ENCODE data around the gene PRKCA.

PRKCA gene

GRCh38 chr17:66777689-66778225 lies 475.3 kb downstream of the PRKCA start:
- no peak for ATAC-seq

DNA sequence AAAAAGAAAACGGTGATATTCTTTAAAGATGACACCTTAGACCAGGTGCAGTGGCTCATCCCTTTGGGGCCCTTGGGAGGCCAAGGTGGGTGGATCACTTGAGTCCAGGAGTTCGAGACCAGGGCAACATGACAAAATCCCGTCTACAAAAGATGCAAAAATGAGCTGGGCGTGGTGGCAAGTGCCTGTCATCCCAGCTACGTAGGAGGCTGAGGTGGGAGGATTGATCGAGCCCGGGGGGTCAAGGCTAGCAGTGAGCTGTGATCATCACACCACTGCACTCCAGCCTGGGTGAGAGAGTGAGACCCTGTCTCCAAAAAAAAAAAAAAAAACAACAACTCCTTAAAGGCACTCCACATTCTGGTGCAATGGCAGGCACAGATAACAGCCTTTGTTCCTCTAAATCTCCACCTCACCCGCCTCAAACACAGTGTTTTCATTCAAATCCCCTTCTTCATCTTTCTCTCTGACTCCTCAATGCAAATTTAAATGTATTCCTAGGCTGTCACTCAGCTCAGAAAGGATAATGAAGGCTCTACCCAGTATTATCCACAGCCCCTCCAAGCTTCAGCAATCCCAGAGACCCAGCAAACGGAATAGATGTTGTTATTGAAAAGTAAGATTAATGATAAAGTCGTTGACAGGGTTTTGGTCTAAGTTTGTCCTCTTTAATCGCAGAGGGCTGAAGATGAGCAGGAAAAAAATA lies 476.3 kb downstream of the PRKCA start:
- TF ChIP-seq ZFP3 (CRISPR knock-in tag; IDR thresholded peaks at IDR 0.05): no peak
- no peak for TF ChIP-seq SNAI2 (CRISPR knock-in tag; IDR thresholded peaks at IDR 0.05)
- no peak for TF ChIP-seq PPARA (CRISPR knock-in tag; IDR thresholded peaks at IDR 0.05; ENCODE audit: borderline replicate concordance)
- no peak for ATAC-seq

More at GRCh38 chr17:66777689-66778225, 475.3 kb downstream of the PRKCA start:
- TF ChIP-seq, protein P1, sequence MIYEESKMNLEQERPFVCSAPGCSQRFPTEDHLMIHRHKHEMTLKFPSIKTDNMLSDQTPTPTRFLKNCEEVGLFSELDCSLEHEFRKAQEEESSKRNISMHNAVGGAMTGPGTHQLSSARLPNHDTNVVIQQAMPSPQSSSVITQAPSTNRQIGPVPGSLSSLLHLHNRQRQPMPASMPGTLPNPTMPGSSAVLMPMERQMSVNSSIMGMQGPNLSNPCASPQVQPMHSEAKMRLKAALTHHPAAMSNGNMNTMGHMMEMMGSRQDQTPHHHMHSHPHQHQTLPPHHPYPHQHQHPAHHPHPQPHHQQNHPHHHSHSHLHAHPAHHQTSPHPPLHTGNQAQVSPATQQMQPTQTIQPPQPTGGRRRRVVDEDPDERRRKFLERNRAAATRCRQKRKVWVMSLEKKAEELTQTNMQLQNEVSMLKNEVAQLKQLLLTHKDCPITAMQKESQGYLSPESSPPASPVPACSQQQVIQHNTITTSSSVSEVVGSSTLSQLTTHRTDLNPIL (CRISPR knock-in tag; IDR thresholded peaks at IDR 0.05; ENCODE audit: low read depth): no peak
- no peak for TF ChIP-seq PATZ1 (CRISPR knock-in tag; IDR thresholded peaks at IDR 0.05; ENCODE audit: borderline replicate concordance)
- TF ChIP-seq, protein P2, sequence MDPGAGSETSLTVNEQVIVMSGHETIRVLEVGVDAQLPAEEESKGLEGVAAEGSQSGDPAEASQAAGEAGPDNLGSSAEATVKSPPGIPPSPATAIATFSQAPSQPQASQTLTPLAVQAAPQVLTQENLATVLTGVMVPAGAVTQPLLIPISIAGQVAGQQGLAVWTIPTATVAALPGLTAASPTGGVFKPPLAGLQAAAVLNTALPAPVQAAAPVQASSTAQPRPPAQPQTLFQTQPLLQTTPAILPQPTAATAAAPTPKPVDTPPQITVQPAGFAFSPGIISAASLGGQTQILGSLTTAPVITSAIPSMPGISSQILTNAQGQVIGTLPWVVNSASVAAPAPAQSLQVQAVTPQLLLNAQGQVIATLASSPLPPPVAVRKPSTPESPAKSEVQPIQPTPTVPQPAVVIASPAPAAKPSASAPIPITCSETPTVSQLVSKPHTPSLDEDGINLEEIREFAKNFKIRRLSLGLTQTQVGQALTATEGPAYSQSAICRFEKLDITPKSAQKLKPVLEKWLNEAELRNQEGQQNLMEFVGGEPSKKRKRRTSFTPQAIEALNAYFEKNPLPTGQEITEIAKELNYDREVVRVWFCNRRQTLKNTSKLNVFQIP (CRISPR knock-in tag; IDR thresholded peaks at IDR 0.05; ENCODE audit: borderline replicate concordance, low read depth): no peak
- no peak for TF ChIP-seq ISL1 (CRISPR knock-in tag; IDR thresholded peaks at IDR 0.05)
- TF ChIP-seq ZNF8 (CRISPR knock-in tag; IDR thresholded peaks at IDR 0.05): no peak
- TF ChIP-seq ESRRG (CRISPR knock-in tag; IDR thresholded peaks at IDR 0.05): no peak
- TF ChIP-seq TOX (CRISPR knock-in tag; IDR thresholded peaks at IDR 0.05; ENCODE audit: borderline replicate concordance): no peak
- TF ChIP-seq TCF4 (CRISPR knock-in tag; IDR thresholded peaks at IDR 0.05; ENCODE audit: borderline replicate concordance): no peak
- TF ChIP-seq TSHZ2 (CRISPR knock-in tag; IDR thresholded peaks at IDR 0.05): no peak
- no peak for TF ChIP-seq ZC3H10 (CRISPR knock-in tag; IDR thresholded peaks at IDR 0.05)
- TF ChIP-seq ARNTL (CRISPR knock-in tag; IDR thresholded peaks at IDR 0.05; ENCODE audit: borderline replicate concordance, low read depth): no peak
- no peak for TF ChIP-seq RARB (CRISPR knock-in tag; IDR thresholded peaks at IDR 0.05)
- no peak for TF ChIP-seq ZFP3 (CRISPR knock-in tag; IDR thresholded peaks at IDR 0.05)
- TF ChIP-seq PPARA (CRISPR knock-in tag; IDR thresholded peaks at IDR 0.05; ENCODE audit: borderline replicate concordance): no peak
- TF ChIP-seq ZNF565 (CRISPR knock-in tag; conservative IDR thresholded peaks at IDR 0.05; ENCODE audit: low read depth): no peak
- TF ChIP-seq, protein P3, sequence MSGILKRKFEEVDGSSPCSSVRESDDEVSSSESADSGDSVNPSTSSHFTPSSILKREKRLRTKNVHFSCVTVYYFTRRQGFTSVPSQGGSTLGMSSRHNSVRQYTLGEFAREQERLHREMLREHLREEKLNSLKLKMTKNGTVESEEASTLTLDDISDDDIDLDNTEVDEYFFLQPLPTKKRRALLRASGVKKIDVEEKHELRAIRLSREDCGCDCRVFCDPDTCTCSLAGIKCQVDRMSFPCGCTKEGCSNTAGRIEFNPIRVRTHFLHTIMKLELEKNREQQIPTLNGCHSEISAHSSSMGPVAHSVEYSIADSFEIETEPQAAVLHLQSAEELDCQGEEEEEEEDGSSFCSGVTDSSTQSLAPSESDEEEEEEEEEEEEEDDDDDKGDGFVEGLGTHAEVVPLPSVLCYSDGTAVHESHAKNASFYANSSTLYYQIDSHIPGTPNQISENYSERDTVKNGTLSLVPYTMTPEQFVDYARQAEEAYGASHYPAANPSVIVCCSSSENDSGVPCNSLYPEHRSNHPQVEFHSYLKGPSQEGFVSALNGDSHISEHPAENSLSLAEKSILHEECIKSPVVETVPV (CRISPR knock-in tag; IDR thresholded peaks at IDR 0.05): no peak

DNA sequence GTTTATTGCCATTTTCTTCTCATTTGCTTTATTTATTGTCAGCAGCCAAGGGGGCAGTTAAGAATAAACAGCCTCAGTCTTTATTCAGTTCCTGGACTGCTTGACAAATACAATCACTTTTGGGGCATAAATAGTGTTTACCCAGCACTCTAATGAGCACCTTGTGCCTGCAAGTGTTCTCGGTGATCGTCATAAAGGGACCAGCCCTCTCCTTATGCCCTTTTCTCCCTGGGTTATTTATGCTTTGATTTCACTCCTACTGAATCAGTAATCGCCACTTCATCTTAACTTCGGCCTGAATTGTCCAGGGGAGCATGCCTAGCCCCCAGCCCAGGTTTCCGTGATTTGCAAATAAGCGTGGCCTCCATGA lies 476.8 kb downstream of the PRKCA start:
- TF ChIP-seq, protein P2 (CRISPR knock-in tag; IDR thresholded peaks at IDR 0.05; ENCODE audit: borderline replicate concordance, low read depth): no peak
- TF ChIP-seq, protein P3 (CRISPR knock-in tag; IDR thresholded peaks at IDR 0.05): no peak
- no peak for TF ChIP-seq OSR1 (CRISPR knock-in tag; IDR thresholded peaks at IDR 0.05)
- no peak for TF ChIP-seq TSHZ2 (CRISPR knock-in tag; IDR thresholded peaks at IDR 0.05)
- TF ChIP-seq PPARA (CRISPR knock-in tag; IDR thresholded peaks at IDR 0.05; ENCODE audit: borderline replicate concordance): no peak
- TF ChIP-seq ZNF8 (CRISPR knock-in tag; IDR thresholded peaks at IDR 0.05): no peak
- ATAC-seq: no peak
